GM21825 (cell line): ENCODE data around the gene TMEM213.
"Not testable (repeated sequence)": the region's sequence is repeated elsewhere in the genome, so short reads cannot be mapped to it uniquely, and the experiment has no call there.

ENCODE experiments used
- ATAC-seq: cut with Tn5 transposase; IDR thresholded peaks from one replicate; pipeline ENCODE4 v1.9.1; 2021; ENCODE audit warnings: mild to moderate bottlenecking, moderate library complexity; ENCODE audit not compliant: unreplicated experiment

TMEM213 gene

DNA sequence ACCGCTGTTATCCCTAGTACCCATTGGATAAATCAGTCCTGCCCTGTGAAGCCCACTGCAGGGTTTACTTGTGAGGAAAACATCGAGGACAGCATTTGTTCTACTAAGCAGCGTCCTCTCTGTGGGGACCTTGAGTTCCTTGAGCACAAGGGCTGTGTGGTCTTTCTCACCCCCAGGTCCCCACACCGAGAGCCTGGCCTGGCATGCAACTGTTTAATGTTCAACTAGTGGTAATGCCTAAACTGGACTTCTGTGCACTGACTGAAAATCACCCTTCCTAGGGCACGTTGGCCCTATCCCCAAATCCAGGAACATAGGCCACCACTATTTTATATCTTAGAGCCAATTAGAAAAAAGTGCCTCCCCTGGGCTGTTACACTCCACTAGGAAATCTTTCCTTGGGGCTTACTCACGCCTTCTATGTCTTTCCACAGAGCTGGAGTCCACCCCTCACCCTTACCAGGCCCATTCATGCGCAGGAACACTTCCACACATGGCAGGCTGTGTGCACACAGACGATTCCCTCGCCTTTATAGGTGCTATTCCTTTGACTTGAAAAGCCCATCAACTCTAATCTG lies 1.7 kb upstream of the TMEM213 start:
- no peak for ATAC-seq

DNA sequence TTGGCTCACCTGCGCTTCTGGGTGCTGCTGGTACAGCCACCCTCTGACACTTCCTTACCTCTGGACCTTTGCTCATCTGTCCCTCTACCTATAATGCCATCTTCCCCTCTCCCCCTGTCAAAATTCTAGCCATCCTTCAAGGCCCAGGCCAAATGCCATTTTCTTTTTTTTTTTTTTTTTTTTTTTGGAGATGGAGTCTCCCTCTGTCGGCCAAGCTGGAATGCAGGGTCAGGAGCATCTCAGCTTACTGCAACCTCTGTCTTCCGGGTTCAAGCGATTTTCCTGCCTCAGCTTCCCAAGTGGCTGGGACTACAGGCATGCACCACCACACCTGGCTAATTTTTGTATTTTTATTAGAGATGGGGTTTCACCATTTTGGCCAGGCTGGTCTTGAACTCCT lies 748 bp upstream of the TMEM213 start:
- ATAC-seq, result not testable (repeated sequence)

DNA sequence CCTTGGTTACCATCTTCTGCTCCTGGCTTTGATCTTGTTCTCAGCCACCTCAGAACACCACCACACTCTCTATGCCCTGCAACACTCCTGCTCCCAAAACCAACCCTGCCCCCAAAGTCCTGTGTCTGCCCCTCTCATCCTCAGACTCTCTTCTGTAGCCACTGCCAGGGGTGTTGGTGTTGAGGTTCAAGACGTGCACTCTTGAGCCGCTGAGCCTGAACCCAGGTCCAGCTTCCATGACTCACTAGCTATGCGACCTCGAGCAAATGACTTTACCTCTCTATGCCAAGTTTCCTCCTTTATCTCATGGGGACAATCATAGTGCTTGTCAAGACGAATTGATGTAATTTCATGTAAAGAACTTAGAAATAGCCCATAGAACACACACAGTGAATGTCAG lies 1.0 kb downstream of the TMEM213 start:
- ATAC-seq, result no peak

DNA sequence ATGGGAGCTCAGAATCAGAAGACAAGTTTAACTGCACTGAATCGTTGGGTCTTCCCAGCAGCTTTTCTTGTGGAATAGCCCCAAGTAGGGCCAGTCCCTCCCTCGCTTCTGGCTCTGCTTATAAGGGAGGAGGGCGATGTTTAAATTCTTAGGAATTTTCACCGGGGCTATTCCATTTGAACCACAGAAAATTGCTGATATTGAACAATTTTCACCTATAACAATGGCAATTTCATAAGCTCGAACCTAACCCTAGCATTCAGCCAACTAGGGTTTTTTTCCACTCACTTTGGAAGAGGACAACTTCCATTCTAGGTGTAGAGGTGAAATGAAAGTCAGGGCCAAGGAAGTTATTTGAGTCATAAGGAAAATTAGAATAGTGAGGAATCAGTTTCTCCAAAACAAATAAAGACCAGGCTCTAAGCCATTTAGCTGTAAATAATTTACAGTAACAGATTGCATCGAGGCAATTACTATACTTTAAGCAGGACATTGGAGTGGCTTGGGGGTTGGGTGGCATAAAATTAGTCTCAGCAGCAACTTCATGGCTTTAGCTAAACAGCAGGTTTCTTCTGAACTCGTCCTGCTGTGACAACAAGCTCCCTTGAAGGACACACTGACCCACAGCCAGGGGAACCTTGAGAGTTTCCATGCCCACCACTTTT lies 1.7 kb downstream of the TMEM213 start:
- ATAC-seq, result no peak

DNA sequence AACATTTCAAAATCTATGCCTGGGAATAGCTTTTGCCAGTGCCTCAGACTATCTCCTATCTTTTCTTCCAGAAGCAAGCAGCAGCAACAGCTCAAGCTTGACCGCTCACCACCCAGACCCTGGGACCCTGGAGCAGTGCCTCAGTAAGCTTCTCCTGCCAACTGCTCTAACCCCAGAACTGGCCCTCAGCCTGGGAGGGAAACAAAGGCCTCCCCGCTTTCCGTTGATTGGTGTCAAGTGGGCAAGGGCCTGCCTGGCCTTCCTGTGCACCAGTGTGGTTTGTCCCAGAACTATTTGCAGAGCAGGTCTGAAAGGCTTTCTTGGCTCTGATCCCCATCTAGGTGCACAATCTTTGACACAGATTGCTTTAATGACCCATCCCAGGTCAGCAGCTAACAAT lies 3.5 kb downstream of the TMEM213 start:
- no peak for ATAC-seq

DNA sequence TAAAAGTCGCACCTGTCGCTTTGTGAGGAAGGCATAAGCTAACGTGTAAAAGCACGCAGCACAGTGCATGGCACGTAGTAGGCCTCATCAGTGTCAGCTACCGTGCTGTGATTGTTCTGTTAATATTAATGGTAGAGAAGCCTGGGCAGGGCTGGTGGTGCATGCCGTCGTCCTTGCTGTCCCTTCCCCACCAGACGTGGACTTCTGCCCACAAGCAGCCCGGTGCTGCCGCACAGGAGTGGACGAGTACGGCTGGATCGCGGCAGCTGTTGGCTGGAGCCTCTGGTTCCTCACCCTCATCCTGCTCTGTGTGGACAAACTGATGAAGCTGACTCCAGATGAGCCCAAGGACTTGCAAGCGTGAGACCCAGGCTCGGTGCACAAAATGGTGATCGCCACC lies 4.9 kb downstream of the TMEM213 start:
- no peak for ATAC-seq

DNA sequence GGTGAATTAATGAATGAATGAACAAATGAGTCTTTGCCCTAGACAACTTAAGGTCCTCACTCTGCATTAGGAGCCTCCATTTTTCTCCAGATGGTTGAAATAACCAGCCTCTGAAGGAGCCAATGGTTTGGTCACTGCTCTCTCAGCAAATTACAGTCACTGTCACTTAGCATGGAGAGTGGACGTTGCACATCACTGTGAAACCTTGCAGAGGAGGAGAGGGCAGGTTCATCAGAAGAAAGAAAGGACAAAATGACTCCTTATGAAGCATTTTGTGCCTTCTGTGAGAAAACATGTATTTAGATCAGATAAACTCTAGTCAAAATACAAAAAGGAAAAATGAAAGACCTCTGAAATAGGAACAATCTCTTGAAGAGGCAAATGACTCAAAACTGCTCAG lies 6.8 kb downstream of the TMEM213 start:
- ATAC-seq, result no peak

DNA sequence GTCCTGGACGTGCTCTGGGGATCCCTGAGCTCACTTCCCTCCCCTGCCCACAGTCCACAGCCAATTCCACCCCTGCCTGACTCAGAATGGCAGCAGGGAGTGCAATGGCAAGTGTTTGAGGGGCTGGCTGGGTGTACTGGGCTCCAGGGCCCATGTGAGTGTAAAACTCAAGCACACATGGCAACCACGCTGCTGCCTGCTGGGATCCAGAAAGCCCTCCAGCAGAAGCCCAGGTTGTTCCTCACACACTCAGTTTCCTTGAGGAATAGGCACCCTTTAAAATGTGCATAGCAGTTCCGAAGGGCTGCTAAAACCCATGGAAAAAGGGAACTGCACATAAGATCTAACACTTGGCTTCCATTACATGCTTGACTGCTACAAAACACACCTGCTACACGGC lies 11.6 kb downstream of the TMEM213 start:
- ATAC-seq, result no peak

DNA sequence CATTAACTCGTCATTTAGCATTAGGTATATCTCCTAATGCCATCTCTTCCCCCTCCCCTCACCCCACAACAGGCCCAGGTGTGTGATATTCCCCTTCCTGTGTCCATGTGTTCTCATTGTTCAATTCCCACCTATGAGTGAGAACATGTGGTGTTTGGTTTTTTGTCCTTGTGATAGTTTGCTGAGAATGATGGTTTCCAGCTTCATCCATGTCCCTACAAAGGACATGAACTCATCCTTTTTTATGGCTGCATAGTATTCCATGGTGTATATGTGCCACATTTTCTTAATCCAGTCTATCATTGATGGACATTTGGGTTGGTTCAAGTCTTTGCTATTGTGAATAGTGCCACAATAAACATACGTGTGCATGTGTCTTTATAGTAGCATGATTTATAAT lies 13.5 kb downstream of the TMEM213 start:
- ATAC-seq, result not testable (repeated sequence)

DNA sequence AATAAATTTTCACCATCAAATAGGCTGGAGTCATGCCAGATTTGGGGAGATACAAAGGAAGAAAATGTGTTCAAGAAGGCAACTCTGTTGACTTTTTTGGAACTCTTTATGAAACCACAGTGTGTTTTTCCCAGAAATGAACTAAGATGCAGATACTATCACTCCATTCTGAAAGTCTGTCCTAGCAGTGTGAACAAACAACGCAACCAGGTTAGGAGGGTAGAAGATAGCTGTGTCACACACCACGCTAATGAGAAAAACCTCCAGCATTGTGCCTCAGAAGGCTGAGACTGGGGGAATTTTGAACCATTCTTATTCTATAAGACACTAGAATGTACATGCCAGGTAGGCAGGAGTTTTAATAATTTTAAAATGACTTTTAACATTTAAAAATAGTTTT lies 16.2 kb downstream of the TMEM213 start:
- no peak for ATAC-seq

DNA sequence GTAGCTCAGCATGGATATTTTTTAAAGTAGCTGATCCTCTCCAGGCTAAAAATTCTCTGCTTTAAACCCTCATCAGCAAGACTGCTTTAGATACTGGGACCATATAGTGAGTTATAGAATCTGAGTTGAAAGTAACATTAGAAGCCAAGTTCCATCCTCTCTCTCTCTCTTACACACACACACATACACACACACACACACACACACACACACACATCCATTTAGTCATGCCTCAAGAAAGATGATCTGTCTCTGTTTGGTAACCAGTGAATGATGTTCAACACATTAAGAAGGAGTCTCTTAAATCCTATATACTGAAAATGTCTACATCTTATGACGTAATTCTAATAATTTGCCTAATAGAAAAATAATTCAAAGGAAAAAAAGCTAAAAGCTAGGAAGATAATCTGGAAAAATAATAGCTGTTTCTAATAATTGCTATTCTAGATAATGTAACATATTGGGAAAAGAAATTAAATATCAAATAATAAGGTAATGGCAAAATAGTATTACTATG lies 17.1 kb downstream of the TMEM213 start:
- ATAC-seq, result no peak

DNA sequence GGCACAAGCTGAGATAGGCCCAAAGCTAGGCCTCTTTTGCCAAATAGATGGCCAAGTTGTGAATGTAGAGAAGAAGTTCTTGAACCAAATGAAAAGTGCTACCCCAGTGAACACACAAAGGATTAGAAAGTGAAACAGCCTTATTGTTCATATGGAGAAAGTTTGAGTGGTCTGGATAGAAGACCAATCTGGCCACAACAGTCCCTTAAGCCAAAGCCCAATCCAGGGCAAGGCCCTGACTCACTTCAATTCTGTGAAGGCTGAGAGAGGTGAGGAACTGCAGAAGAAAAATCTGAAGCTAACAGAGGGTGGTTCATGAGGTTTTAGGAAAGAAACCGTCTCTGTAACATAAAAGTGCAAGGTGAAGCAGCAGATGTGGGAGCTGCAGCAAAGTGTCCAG lies 18.9 kb downstream of the TMEM213 start:
- ATAC-seq, result no peak

DNA sequence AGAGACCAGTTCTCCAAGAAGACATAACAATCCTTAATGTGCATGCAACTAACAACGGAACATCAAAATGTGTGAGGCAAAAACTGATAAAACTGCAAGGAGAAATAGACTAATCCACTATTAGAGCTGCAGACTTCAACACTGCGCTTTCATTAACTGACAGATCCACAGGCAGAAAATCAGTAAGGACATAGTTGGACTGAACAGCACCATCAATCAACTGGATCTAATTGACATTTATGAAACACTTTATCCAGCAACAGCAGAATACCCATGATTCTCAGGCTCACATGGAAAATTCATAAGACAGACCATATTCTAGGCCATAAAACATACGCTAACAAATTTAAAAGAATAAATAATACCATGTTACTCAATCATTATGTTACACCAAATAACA lies 21.8 kb downstream of the TMEM213 start:
- no peak for ATAC-seq

DNA sequence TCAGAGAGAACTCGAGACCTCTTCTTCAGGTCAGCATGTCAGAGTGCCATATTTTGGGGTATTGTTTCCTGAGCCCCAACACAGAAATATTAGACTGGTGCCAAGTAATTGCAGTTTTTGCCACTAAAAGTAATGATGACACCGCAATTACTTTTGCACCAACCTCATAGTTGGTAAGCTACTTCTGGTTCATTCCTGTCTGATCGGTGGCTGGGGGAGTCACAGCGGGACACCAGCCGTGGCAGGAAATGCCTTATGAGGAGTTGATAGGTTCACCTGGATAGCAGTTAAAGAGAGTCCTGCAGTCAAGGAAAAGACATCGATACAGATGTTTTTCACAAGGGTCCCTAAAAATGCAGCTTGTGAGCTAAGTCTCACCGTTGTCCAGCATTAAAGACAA lies 24.1 kb downstream of the TMEM213 start:
- ATAC-seq, result no peak

DNA sequence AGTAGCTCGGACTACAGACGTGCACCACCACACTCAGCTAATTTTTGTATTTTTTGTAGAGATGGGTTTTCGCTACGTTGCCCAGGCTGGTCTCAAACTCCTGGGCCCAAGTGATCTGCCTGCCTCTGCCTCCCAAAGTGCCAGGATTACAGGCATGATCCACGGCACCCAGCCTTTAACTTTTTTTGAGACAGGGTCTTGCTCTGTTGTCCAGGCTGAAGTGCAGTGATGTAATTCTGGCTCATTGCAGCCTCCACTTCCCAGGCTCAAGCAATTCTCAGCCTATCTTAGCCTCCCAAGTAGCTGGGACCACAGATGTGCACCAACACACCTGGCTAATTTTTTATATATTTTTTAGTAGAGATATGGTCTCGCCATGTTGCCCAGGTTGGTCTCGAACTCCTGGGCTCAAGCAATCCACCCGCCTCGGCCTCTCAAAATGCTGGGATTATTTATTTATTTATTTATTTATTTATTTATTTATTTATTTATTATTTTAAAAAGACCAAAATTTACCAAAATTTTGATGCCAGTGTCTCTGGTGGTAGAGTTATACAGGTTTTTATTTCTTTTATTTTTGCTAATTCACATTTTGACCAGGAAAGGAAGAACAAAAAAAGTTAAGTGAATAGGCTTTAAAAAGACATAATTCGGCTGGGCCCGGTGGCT lies 25.2 kb downstream of the TMEM213 start:
- no peak for ATAC-seq

DNA sequence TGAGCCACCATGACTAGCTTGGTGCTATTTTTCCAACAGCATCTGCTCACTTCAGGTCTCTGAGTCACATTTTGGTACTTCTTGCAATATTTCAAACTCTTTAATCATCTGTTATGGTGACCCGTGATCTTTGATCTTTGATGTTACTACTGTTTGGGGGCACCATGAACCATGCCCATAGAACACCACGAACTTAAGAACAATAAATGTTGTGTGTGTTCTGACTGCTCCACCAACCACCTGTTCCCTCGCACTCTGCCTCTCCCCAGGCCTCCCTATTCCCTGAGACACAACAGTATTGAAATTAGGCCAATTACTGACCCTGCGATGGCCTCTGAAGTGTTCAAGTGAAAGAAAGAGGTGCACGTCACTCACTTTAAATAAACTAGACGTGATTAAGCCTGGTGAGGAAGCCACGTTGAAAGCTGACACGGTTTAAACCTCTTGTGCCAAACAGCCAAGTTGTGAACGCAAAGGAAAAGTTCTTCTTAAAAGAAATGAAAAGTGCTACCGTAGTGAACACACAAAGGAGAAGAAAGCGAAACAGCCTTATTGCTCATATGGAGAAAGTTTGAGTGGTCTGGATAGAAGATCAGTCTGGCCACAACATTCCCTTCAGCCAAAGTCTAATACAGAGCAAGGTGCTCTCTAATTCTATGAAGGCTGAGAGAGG lies 27.4 kb downstream of the TMEM213 start:
- no peak for ATAC-seq

DNA sequence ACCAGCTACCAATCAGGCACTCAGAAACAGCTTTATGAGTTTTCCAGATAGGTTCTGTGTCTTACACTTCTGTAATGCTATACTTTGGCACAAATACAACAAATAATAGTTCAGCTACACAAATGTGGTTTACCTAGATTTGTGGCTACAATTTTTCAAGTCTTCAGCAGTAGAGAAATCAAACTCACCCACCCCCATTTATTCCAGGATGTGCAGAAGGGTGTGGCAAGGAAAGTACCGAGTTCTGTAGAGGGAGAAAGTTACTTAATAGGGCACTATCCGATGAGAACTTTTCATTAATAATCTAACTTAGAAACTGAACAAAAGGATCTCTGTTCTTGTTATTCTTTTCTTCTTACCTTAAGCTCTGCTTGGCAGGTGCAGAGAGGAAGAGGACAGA lies 30.5 kb downstream of the TMEM213 start:
- ATAC-seq, result no peak

DNA sequence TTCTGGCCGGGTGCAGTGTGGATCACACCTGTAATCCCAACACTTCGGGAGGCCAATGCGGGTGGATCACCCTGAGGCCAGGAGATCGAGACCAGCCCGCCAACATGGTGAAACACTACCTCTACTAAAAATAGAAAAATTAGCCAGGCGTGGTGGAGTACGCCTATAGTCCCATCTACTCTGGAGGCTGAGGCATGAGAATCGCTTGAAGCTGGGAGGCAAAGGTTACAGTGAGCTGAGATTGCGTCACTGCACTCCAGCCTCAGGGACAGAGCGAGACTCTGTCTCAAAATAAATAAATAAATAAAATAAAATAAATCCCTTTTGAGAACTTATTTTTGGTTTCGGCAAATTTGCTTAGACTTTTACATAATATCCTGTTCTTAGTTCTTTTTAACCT lies 31.5 kb downstream of the TMEM213 start:
- no peak for ATAC-seq

DNA sequence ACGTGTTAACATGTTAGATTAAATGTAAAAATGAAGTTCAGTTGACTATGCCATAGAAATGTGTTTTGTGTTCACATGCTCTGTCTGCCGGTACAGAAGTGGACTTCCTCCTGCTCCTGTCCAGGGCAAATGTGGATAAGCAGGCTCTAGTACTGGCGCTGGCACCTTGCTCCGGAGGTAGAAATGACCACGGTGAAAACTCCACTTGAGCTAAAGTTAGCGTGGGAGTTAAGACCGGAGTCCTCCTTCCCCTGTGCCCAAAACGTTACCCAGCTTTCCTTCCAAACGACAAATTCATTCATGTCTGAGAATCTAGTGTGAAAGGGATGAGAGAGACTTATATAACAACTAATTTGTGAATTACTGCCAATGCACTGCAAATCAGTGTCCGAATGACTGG lies 35.2 kb downstream of the TMEM213 start:
- no peak for ATAC-seq

DNA sequence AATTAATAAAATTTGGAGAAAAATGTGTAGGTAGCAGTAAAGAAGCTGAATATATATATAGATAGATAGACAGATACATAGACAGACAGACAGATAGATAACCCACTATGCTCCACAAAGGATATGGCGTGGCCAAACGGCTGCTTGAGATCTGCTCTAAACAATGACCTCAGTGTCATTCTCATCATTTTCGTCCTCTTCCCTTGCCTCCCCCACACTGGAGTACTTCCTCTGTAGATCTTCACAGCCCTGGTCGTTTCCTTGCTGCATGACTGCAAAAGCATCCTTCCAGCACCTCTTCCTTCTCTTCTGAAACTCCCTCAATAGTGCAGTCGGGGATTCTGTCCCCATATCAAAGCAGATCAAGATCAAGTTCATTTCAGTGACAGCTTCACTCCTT lies 35.8 kb downstream of the TMEM213 start:
- no peak for ATAC-seq

DNA sequence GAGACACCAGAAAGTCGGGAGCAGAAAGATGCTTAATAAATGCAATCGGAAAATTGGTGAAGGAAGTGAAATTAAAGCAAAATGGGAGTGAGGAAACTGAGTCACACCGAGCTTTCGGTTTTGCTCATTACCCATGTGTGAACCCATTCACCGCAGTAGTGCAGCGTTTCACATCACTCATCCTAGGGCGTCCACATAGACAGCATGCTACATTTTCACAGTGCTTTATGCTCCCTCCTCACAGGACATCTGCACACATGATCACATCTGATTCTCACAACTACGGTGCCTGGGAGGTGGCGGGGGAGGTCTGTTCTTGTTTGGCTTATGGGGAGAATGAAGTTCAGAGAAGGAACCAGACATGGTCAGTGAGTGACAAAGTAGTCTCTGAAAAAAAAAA lies 36.8 kb downstream of the TMEM213 start:
- no peak for ATAC-seq

DNA sequence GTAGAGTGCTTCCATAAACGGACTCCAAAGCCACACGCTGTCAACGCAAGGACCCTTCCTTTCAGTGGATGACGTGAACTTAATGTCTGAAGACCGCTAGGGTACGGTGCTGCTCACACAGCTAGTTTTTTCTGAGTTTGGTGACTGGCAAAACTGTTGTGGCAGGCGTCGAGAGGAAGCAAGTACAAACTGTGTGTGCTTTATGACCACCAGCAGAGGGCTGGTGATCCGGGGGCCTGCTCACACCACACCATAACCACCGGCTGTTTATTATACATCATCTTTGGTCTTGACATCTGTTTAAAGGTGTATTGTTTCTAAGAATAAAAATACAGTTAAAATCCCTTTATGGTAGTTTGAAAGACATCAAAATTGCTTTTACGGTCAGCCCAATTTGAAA lies 37.3 kb downstream of the TMEM213 start:
- no peak for ATAC-seq
